ENCODE results near the gene PRR5.

Gene PRR5

DNA sequence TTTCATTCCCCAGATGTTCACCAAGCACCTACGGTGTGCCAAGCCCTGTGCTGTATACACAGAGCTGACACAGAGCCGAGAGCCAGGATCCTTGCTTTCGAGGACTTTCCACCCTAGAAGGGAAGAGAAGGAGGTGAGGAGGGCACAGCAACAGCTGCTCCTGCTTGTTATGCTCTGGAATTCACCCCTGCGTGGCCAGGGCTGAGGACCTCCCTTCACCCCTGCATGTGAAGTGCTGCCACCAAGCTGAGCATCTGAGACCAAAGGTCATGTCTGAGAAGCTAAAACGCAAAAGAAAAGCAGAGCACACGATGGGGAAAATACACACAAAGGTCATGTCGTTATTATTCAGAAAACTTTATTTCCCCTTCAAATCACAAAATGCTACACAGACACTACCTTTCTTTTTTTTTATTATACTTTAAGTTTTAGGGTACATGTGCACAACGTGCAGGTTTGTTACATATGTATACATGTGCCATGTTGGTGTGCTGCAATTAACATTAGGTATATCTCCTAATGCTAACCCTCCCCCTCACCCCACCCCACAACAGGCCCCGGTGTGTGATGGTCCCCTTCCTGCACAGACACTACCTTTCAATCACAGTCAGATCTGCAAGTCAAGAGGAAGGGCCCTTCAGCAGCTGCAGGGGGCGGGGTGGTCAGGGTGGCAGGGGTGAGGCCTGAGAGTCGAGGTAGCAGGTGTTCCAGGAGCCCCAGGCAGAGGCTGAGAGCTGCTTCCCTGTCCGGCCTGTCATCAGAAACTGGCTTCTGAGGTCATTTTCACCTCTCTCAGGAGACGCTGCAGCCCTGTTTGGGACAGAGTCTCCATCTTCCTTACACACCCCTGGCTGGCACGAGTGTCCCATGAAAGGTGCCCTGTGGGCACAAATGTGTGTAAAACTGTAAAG is 40.1 kb upstream of the PRR5 start:
- TF ChIP-seq, protein P1, sequence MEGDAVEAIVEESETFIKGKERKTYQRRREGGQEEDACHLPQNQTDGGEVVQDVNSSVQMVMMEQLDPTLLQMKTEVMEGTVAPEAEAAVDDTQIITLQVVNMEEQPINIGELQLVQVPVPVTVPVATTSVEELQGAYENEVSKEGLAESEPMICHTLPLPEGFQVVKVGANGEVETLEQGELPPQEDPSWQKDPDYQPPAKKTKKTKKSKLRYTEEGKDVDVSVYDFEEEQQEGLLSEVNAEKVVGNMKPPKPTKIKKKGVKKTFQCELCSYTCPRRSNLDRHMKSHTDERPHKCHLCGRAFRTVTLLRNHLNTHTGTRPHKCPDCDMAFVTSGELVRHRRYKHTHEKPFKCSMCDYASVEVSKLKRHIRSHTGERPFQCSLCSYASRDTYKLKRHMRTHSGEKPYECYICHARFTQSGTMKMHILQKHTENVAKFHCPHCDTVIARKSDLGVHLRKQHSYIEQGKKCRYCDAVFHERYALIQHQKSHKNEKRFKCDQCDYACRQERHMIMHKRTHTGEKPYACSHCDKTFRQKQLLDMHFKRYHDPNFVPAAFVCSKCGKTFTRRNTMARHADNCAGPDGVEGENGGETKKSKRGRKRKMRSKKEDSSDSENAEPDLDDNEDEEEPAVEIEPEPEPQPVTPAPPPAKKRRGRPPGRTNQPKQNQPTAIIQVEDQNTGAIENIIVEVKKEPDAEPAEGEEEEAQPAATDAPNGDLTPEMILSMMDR (IDR thresholded peaks at IDR 0.05; ENCODE audit: control insufficient read depth, extremely low read depth, insufficient read depth), result no peak
- H3K4me3 ChIP-seq (ENCODE audit: low read depth, low read length), result no peak overlapping the region
- no peak for DNase-seq (ENCODE audit: low read depth)

DNA sequence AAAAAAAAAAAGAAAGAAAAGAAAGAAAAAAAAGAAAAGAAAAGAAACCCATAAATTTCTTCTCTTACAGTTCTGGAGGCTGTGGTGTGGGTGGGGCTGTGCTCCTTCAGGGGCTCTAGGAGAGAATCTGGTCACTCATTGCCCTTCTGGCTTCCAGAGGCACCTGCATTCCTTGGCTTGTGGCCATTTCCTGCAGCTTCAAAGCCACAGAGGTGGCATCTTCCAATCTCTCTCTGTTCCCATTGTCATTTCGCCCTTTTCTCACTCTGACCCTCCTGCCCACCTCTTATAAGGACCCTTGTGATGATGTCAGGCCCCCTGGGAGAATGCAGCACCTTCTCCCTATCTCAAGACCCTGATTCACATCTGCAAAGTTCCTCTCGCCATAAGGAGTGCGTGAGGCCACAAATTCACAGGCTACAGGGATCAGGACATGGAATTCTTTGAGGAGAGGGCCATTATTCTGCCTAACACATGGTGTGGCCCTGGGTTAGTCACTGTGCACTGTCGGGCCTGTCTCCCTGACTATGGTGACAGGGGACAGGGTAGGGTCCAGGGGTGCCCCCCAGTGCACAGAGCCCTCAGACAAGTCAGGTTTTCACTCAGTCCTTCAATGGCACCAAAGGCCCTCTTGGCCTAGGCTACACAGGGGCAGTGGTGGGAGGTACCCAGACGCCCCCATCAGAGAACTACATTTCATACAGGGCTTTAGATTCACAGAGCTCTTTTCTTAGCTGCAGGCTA is 38.6 kb upstream of the PRR5 start:
- H3K4me3 ChIP-seq (ENCODE audit: low read depth, low read length), result no peak overlapping the region
- DNase-seq (ENCODE audit: low read depth), result no peak
- TF ChIP-seq, protein P1 (IDR thresholded peaks at IDR 0.05; ENCODE audit: control insufficient read depth, extremely low read depth, insufficient read depth), result no peak

DNA sequence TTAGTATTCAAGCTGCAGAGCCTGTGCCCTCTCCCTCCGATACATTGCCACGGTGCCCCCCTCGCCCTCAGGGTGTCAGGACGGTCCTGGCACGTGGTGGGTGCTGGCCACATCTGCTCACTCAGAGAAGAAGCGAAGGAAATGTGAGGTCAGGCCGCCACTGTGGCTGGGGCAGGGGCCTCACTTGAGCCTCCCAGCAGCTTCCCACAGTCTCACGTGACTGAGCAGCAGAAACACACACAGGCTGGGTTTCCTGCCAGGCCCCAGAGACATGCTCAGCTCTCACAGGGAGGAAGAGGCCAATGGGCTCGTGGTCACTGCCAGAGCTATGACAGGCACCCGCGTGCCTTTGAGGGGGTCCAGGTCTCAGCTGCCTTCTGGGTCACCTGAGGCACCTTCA is 37.9 kb upstream of the PRR5 start:
- DNase-seq (ENCODE audit: low read depth), result no peak

DNA sequence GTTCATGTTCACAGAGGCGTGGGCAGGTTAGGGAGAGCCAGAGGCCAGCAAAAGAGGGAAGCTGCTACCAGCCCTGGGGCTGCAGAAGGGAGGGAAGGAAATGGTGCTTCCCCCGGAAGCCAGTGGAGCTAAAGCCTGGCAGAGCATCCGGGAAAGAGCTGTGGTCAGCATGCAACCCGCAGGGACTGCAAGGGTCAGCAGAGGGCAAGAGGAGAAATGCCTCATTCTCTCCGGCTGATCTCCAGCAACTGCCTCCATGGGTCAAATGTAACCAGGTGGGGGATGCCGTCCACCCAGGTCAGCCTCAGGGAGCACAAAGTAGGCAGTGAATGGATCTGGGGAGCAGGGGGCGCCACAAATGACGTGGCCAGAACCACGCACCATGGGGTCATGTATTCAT is 36.9 kb upstream of the PRR5 start:
- TF ChIP-seq, protein P1 (IDR thresholded peaks at IDR 0.05; ENCODE audit: control insufficient read depth, extremely low read depth, insufficient read depth), result no peak
- no peak overlapping the region for H3K4me3 ChIP-seq (ENCODE audit: low read depth, low read length)
- no peak for DNase-seq (ENCODE audit: low read depth)

More for the DNA sequence above, 37.9 kb upstream of the PRR5 start:
- H3K4me3 ChIP-seq (ENCODE audit: low read depth, low read length), result no peak overlapping the region
- TF ChIP-seq, protein P1 (IDR thresholded peaks at IDR 0.05; ENCODE audit: control insufficient read depth, extremely low read depth, insufficient read depth), result no peak

DNA sequence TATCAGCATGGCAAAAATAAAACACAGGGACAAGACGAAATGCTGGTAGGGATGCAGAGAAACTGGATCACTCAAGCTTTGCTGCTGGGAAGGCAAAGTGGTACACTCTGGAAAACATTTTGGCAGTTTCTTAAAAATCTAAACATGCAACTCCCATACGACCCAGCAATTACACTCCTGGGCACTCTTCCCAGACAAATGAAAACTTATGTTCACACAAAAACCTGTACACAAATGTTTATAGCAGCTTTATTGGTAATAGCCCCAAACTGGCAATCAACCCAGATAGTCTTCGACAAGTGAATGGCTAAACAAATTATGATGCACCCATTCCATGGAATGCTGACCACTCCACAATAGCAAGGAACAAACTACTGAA is 35.8 kb upstream of the PRR5 start:
- peak; percentile 96 for DNase-seq (ENCODE audit: low read depth)
- TF ChIP-seq, protein P1 (IDR thresholded peaks at IDR 0.05; ENCODE audit: control insufficient read depth, extremely low read depth, insufficient read depth), result no peak
- no peak overlapping the region for H3K4me3 ChIP-seq (ENCODE audit: low read depth, low read length)

DNA sequence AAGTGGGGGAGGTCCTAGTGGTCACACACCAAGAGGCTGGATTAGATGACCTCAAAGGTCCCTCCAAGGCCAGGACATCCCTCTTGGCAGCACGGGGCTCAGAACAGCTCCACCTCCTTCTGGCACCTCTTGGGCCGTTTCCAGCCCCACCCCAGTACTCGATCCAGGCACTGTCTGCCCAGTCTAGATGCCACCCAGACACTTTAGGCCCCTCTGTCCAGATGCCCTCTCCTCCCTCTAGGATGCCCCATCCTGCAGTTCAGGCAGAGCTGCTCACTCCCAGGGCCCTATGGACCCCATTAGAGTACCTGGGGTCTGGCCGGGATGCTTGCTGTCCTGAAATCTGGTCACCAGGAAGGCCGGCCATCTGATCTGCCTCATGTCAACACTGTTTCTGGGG is 34.7 kb upstream of the PRR5 start:
- H3K4me3 ChIP-seq (ENCODE audit: low read depth, low read length), result no peak overlapping the region
- TF ChIP-seq, protein P1 (IDR thresholded peaks at IDR 0.05; ENCODE audit: control insufficient read depth, extremely low read depth, insufficient read depth), result no peak
- no peak for DNase-seq (ENCODE audit: low read depth)

Measured in LNCaP clone FGC (cell line).